ENCODE measurements around the gene CKAP2. TPM values are rescaled to one million over a fixed set of nuclear protein-coding genes. Genes with fewer than 3 reads are reported as not detected.

The CKAP2 gene
- total RNA-seq, 2 experiments from 2014 or later = 66.5 to 94.9 TPM

DNA sequence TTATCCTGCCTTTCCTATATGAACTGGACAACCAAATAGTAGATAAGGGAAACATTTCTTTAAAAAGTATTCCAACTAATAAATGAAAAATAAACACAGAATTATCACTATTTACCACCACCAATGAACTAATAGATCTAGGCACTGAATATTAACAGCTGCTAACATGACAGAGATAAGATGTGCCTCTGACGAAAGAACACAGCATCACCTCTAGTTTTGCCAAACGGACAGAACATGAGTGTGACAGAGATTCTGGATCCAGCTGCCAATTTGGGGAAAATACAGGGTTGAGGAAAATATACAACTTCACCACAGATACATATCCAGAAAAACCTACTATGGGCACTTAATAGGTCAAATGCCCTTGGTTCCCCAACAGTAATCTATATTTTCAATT lies 22.8 kb upstream of the CKAP2 start:
- Histone ChIP-seq H3K9me2 (ENCODE audit: insufficient read depth, low read length) (no peaks in the 10 kb centered on the region), H3K4me2 (ENCODE audit: low read length) (no peak overlapping the region), H4K20me1 (ENCODE audit: insufficient read depth, low read length) (no peaks in the 10 kb centered on the region), H3K36me3 (ENCODE audit: insufficient read depth, low read length) (peaks cover 41% of the 10 kb centered on the region), H3K4me1 (ENCODE audit: insufficient read depth, low read length, poor library complexity, severe bottlenecking) (no peaks in the 10 kb centered on the region), H3K27ac (ENCODE audit: low read depth, low read length, poor library complexity, severe bottlenecking) (no peak overlapping the region), H3K79me2 (ENCODE audit: insufficient read depth, low read depth, low read length) (no peaks in the 10 kb centered on the region), H3K4me3 (ENCODE audit: low read depth, low read length, poor library complexity, severe bottlenecking) (no peak overlapping the region), H2AFZ (ENCODE audit: low read length) (no peak overlapping the region), H3K9me3 (ENCODE audit: low read length) (no peaks in the 10 kb centered on the region)
- ChIA-PET CTCF (ENCODE audit: unreplicated experiment) (no interaction called here), POLR2A (no interaction called here)
- no peak for TF ChIP-seq CTCF (conservative IDR thresholded peaks at IDR 0.05; ENCODE audit: low read length)
- no peak for TF ChIP-seq EZH2phosphoT487 (IDR thresholded peaks at IDR 0.05; ENCODE audit: borderline replicate concordance, low read depth, low read length)
- no TSS peak for BruUV-seq (replicated peaks)
- DNase-seq (ENCODE audit: low spot score) = no peak
- intact Hi-C loops (cut with micrococcal nuclease; ENCODE audit: unreplicated experiment) = no loop called here

DNA sequence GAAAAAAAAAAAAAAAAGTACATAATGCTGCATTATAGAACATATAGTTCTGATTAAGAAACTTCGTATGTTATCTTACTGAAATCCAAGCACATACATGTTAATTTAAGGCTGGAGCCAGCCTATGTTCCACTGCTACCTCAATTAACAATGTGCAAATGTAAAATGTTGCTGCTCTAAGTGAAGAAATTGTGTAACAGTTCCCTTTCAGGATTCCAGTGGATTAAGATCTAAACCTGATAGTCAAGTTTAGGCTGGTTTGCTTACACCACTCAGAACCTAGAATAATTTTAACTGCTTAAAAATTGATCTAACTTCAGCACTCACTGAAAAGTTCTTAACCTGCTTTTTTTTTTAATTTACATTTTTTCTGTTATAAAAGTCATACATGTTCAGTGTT lies 9.0 kb upstream of the CKAP2 start:
- no peak for DNase-seq (ENCODE audit: low spot score)
- ChIA-PET CTCF (ENCODE audit: unreplicated experiment) (no interaction called here), POLR2A (no interaction called here)
- H3K79me2 ChIP-seq (ENCODE audit: insufficient read depth, low read depth, low read length) = peaks cover 14% of the 10 kb centered on the region; the same call in 1 of the 2 replicates
- H3K9me3 ChIP-seq (ENCODE audit: low read length) = no peaks in the 10 kb centered on the region
- no peak overlapping the region for H3K4me2 ChIP-seq (ENCODE audit: low read length)
- no peaks in the 10 kb centered on the region for H3K36me3 ChIP-seq (ENCODE audit: insufficient read depth, low read length)
- no TSS peak for BruUV-seq (replicated peaks)
- H3K4me1 ChIP-seq (ENCODE audit: insufficient read depth, low read length, poor library complexity, severe bottlenecking) = peaks cover 16% of the 10 kb centered on the region
- no peak overlapping the region for H2AFZ ChIP-seq (ENCODE audit: low read length)
- 0 out of 2 replicates have a peak, but pooled peaks cover 5% of the 10 kb centered on the region for H4K20me1 ChIP-seq (ENCODE audit: insufficient read depth, low read length)
- intact Hi-C loops (cut with micrococcal nuclease; ENCODE audit: unreplicated experiment) = no loop called here
- H3K9me2 ChIP-seq (ENCODE audit: insufficient read depth, low read length) = no peaks in the 10 kb centered on the region
- TF ChIP-seq EZH2phosphoT487 (IDR thresholded peaks at IDR 0.05; ENCODE audit: borderline replicate concordance, low read depth, low read length) = no peak
- no peak for TF ChIP-seq CTCF (conservative IDR thresholded peaks at IDR 0.05; ENCODE audit: low read length)
- no peak overlapping the region for H3K4me3 ChIP-seq (ENCODE audit: low read depth, low read length, poor library complexity, severe bottlenecking)
- no peak overlapping the region for H3K27ac ChIP-seq (ENCODE audit: low read depth, low read length, poor library complexity, severe bottlenecking)

DNA sequence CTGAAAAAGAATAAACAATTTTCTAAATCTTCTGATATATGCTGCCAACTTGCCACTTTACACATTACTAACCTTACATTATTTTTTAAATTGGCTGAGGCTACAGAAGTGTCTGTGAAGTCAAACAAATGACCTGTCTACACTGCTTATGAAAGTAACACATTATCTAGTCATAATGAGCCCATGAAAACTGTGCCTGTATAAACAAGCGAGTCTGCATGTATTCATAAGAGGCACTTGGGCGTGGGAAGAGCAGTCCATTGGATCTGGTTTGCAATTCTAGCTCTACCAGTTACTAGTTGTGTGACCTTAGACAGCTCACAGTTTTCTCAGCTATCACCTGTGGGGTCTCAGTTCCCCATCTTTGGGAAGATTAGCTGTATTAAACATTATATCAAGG lies 7.9 kb upstream of the CKAP2 start:
- intact Hi-C loops (cut with micrococcal nuclease; ENCODE audit: unreplicated experiment) = no loop called here
- DNase-seq (ENCODE audit: low spot score) = no peak

More for the DNA sequence above, 7.9 kb upstream of the CKAP2 start:
- no TSS peak for BruUV-seq (replicated peaks)
- Histone ChIP-seq H3K9me3 (ENCODE audit: low read length) (no peaks in the 10 kb centered on the region), H3K27ac (ENCODE audit: low read depth, low read length, poor library complexity, severe bottlenecking) (no peak overlapping the region), H3K4me1 (ENCODE audit: insufficient read depth, low read length, poor library complexity, severe bottlenecking) (peaks cover 16% of the 10 kb centered on the region), H4K20me1 (ENCODE audit: insufficient read depth, low read length) (0 out of 2 replicates have a peak, but pooled peaks cover 5% of the 10 kb centered on the region), H3K4me3 (ENCODE audit: low read depth, low read length, poor library complexity, severe bottlenecking) (no peak overlapping the region), H3K9me2 (ENCODE audit: insufficient read depth, low read length) (no peaks in the 10 kb centered on the region), H2AFZ (ENCODE audit: low read length) (no peak overlapping the region), H3K4me2 (ENCODE audit: low read length) (no peak overlapping the region), H3K79me2 (ENCODE audit: insufficient read depth, low read depth, low read length) (peaks cover 14% of the 10 kb centered on the region; the same call in 1 of the 2 replicates), H3K36me3 (ENCODE audit: insufficient read depth, low read length) (no peaks in the 10 kb centered on the region)
- TF ChIP-seq CTCF (conservative IDR thresholded peaks at IDR 0.05; ENCODE audit: low read length) (no peak), EZH2phosphoT487 (IDR thresholded peaks at IDR 0.05; ENCODE audit: borderline replicate concordance, low read depth, low read length) (no peak)
- ChIA-PET CTCF (ENCODE audit: unreplicated experiment) (no interaction called here), POLR2A (interaction anchor here (0.6 to 1.4 kb wide), 3 partner anchors 9 to 26 kb away, joined by 3 to 4 read pairs (median 3); no protein-coding TSS in a partner anchor)

Data from OCI-LY7 (cell line).